HG03565 (cell line): ENCODE data around the gene KRI1.

Experiments used
- ATAC-seq: cut with Tn5 transposase; IDR thresholded peaks from one replicate; pipeline ENCODE4 v1.9.1; 2021; ENCODE audit warnings: mild to moderate bottlenecking, moderate library complexity; ENCODE audit not compliant: unreplicated experiment

Gene KRI1

GRCh38 chr19:10520652-10521318 is 45.0 kb downstream of the KRI1 start:
- ATAC-seq, result no peak

GRCh38 chr19:10519421-10519820 is 46.4 kb downstream of the KRI1 start:
- no peak for ATAC-seq

GRCh38 chr19:10518444-10519361 is 47.1 kb downstream of the KRI1 start:
- no peak for ATAC-seq

- no peak for ATAC-seq
Measured at GRCh38 chr19:10517760-10518443, 47.9 kb downstream of the KRI1 start.

- no peak for ATAC-seq
Measured at GRCh38 chr19:10517361-10517759, 48.5 kb downstream of the KRI1 start, which contains the start of gene S1PR5. Gene S1PR5, minus strand, starts transcription at chr19:10517447. Its CDS starts 2,436 bp downstream, at chr19:10515011.

GRCh38 chr19:10516671-10517286 is 49.0 kb downstream of the KRI1 start:
- no peak for ATAC-seq

GRCh38 chr19:10516064-10516385 is 49.8 kb downstream of the KRI1 start:
- ATAC-seq, result no peak

GRCh38 chr19:10514211-10515145 is 51.3 kb downstream of the KRI1 start:
- ATAC-seq, result no peak

GRCh38 chr19:10513223-10513622 is 52.6 kb downstream of the KRI1 start:
- ATAC-seq, result no peak

GRCh38 chr19:10510301-10510802 is 55.5 kb downstream of the KRI1 start:
- ATAC-seq, result no peak

GRCh38 chr19:10508707-10509106 is 57.1 kb downstream of the KRI1 start:
- no peak for ATAC-seq

GRCh38 chr19:10508036-10508435 is 57.8 kb downstream of the KRI1 start:
- no peak for ATAC-seq

- ATAC-seq, result no peak
Measured at GRCh38 chr19:10505583-10506229, 60.1 kb downstream of the KRI1 start.
